Keratinocyte (primary cell): ENCODE data around the gene IL4R. TPM values are rescaled to one million over a fixed set of nuclear protein-coding genes. Genes with fewer than 3 reads are reported as not detected.
"Not testable (repeated sequence)": the region's sequence is repeated elsewhere in the genome, so short reads cannot be mapped to it uniquely, and the experiment has no call there.

Experiments
- DNase-seq: peaks from one replicate; pipeline ENCODE4 v3.0.0-alpha.2; 2011; ENCODE audit warnings: low read depth, missing footprints, low spot score
- FAIRE-seq: peaks from 2 replicates; lab custom pipeline; 2011; peaks lifted over from hg19 to GRCh38; lab: Jason Lieb, UNC
- H2AFZ ChIP-seq: 2 replicates; pipeline ENCODE4 v1.6.0; 2012; ENCODE audit warnings: low read length, control low read depth, inconsistent platforms; ENCODE audit not compliant: control insufficient read depth
- H3K27ac ChIP-seq: 2 replicates; pipeline ENCODE4 v1.5.1; 2011; ENCODE audit warnings: low read length; ENCODE audit not compliant: control insufficient read depth, insufficient read depth
- H3K27me3 ChIP-seq: 3 replicates; pipeline ENCODE4 v1.6.0; 2011; ENCODE audit warnings: low read length; ENCODE audit not compliant: control insufficient read depth, insufficient read depth; ENCODE audit errors: extremely low read depth
- H3K36me3 ChIP-seq, 2 experiments: 2 replicates in 1 of 2; 3 replicates in 1 of 2; pipeline ENCODE4 v1.5.1; 2011; ENCODE audit warnings: low read length in 2 of 2, mild to moderate bottlenecking in 1 of 2; ENCODE audit not compliant: control insufficient read depth in 2 of 2, insufficient read depth in 2 of 2; ENCODE audit errors: extremely low read depth in 1 of 2
- H3K4me1 ChIP-seq: 3 replicates; pipeline ENCODE4 v1.5.1; 2011; ENCODE audit warnings: low read length; ENCODE audit not compliant: control insufficient read depth, insufficient read depth; ENCODE audit errors: extremely low read depth
- H3K4me2 ChIP-seq: 3 replicates; pipeline ENCODE4 v1.6.0; 2011; ENCODE audit warnings: low read depth, low read length; ENCODE audit not compliant: control insufficient read depth, insufficient read depth; ENCODE audit errors: extremely low read depth
- H3K4me3 ChIP-seq, 3 experiments: fragments of 200-600 bp in 1 of 3; sonication (generic) in 1 of 3; 2 replicates in 2 of 3; 3 replicates in 1 of 3; pipeline ENCODE4 v1.5.1; 2011 to 2016; ENCODE audit warnings: low read length in 3 of 3, mild to moderate bottlenecking in 3 of 3, control low read depth in 2 of 3, inconsistent platforms in 1 of 3, low read depth in 1 of 3, mixed read lengths in 1 of 3, mixed run types in 1 of 3, moderate library complexity in 1 of 3; ENCODE audit not compliant: control insufficient read depth in 2 of 3, insufficient read depth in 2 of 3; ENCODE audit errors: extremely low read depth in 1 of 3
- H3K79me2 ChIP-seq: 2 replicates; pipeline ENCODE4 v1.6.0; 2012; ENCODE audit warnings: low read length; ENCODE audit not compliant: control insufficient read depth, insufficient read depth
- H3K9ac ChIP-seq: 3 replicates; pipeline ENCODE4 v1.6.0; 2011; ENCODE audit warnings: low read length; ENCODE audit not compliant: control insufficient read depth, insufficient read depth; ENCODE audit errors: extremely low read depth
- H3K9me1 ChIP-seq: 3 replicates; pipeline ENCODE4 v1.6.0; 2011; ENCODE audit warnings: low read length; ENCODE audit not compliant: control insufficient read depth, insufficient read depth; ENCODE audit errors: extremely low read depth
- H3K9me3 ChIP-seq: 2 replicates; pipeline ENCODE4 v1.5.1; 2012; ENCODE audit warnings: low read depth, low read length; ENCODE audit not compliant: control insufficient read depth
- H4K20me1 ChIP-seq: 3 replicates; pipeline ENCODE4 v1.6.0; 2011; ENCODE audit warnings: low read length; ENCODE audit not compliant: control insufficient read depth, insufficient read depth; ENCODE audit errors: extremely low read depth
- EZH2 ChIP-seq: IDR thresholded peaks from one replicate; pipeline ENCODE4 v1.6.1; 2012; ENCODE audit warnings: inconsistent platforms, mild to moderate bottlenecking, low read length, moderate library complexity
- dilution Hi-C: fragments of 300-500 bp; cut with MboI; formaldehyde crosslinking; loops from one replicate; pipeline ENCODE4 v1.7.0; 2020; ENCODE audit warnings: low sequenced_read_pairs; ENCODE audit not compliant: extremely low pct_ligation_motif_present
- polyA plus RNA-seq, 5 experiments: library from polyadenylated mRNA; depleted of rRNA in 3 of 5; stranded (reverse) in 3 of 5; stranded (forward) in 1 of 5; unstranded in 1 of 5; fragments of >200 nt; gene quantifications; 1 replicate in 1 of 5; 2 replicates in 3 of 5; 3 replicates in 1 of 5; pipeline versions ENCODE4 v1.2.1 to v1.2.3, GENCODE V29; 2011 to 2012; ENCODE audit warnings: missing spikeins in 2 of 5, low read depth in 1 of 5, low replicate concordance in 1 of 5
- TF ChIP-seq, protein P1 (sequence below), 3 experiments: IDR thresholded peaks in 1 of 3; conservative IDR thresholded peaks in 1 of 3; optimal IDR thresholded peaks in 1 of 3; 2 replicates in 2 of 3; 3 replicates in 1 of 3; pipeline versions ENCODE3 to v1.5.1; 2011; ENCODE audit warnings: low read length in 3 of 3, mild to moderate bottlenecking in 3 of 3, moderate library complexity in 2 of 3, control low read depth in 1 of 3, inconsistent platforms in 1 of 3; ENCODE audit not compliant: insufficient read depth in 2 of 3; ENCODE audit errors: extremely low read depth in 1 of 3

IL4R gene
- polyA plus RNA-seq, 1 donor (not counting 4 experiments of a cell fraction or from before 2014, with no cell fraction given): 60.5 TPM

- Histone ChIP-seq H2AFZ (no peak overlapping the region), H3K27me3 (no peaks in the 10 kb centered on the region), H4K20me1 (no peaks in the 10 kb centered on the region), H3K9me3 (no peaks in the 10 kb centered on the region), H3K36me3 (peaks cover 7 to 33% of the 10 kb centered on the region in 2 experiments), H3K4me1 (peaks cover 41% of the 10 kb centered on the region), H3K9me1 (peaks cover 3% of the 10 kb centered on the region), H3K4me3 (no peak overlapping the region), H3K4me2 (peak overlapping the region; percentile 45), H3K27ac (peak overlapping the region; percentile 94), H3K9ac (peak overlapping the region; percentile 71), H3K79me2 (peaks cover 90% of the 10 kb centered on the region)
- FAIRE-seq: no peak
- dilution Hi-C loops: no loop called here
- TF ChIP-seq, protein P1, sequence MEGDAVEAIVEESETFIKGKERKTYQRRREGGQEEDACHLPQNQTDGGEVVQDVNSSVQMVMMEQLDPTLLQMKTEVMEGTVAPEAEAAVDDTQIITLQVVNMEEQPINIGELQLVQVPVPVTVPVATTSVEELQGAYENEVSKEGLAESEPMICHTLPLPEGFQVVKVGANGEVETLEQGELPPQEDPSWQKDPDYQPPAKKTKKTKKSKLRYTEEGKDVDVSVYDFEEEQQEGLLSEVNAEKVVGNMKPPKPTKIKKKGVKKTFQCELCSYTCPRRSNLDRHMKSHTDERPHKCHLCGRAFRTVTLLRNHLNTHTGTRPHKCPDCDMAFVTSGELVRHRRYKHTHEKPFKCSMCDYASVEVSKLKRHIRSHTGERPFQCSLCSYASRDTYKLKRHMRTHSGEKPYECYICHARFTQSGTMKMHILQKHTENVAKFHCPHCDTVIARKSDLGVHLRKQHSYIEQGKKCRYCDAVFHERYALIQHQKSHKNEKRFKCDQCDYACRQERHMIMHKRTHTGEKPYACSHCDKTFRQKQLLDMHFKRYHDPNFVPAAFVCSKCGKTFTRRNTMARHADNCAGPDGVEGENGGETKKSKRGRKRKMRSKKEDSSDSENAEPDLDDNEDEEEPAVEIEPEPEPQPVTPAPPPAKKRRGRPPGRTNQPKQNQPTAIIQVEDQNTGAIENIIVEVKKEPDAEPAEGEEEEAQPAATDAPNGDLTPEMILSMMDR (optimal IDR thresholded peaks at IDR 0.05 in 1 of 3, IDR thresholded peaks at IDR 0.05 in 1 of 3, conservative IDR thresholded peaks at IDR 0.05 in 1 of 3; ENCODE audit: extremely low read depth in 1 of 3, insufficient read depth in 2 of 3, low read length in 3 of 3): no peak
- no peak for TF ChIP-seq EZH2
- no peak for DNase-seq
These were observed 13.8 kb downstream of the IL4R start for GRCh38 chr16:27327586-27327915.

GRCh38 chr16:27328937-27329336 lies 15.2 kb downstream of the IL4R start:
- Histone ChIP-seq H3K4me3 (no peak overlapping the region), H3K4me2 (no peak overlapping the region), H3K9ac (no peak overlapping the region), H3K9me1 (peaks cover 2% of the 10 kb centered on the region), H3K36me3 (peaks cover 11 to 33% of the 10 kb centered on the region in 2 experiments), H3K4me1 (peaks cover 28% of the 10 kb centered on the region), H4K20me1 (no peaks in the 10 kb centered on the region), H3K27ac (no peak overlapping the region), H3K9me3 (no peaks in the 10 kb centered on the region), H2AFZ (no peak overlapping the region), H3K79me2 (peaks cover 86% of the 10 kb centered on the region), H3K27me3 (no peaks in the 10 kb centered on the region)
- no peak for DNase-seq
- no peak for FAIRE-seq
- dilution Hi-C loops: no loop called here
- TF ChIP-seq EZH2: no peak
- TF ChIP-seq, protein P1 (optimal IDR thresholded peaks at IDR 0.05 in 1 of 3, IDR thresholded peaks at IDR 0.05 in 1 of 3, conservative IDR thresholded peaks at IDR 0.05 in 1 of 3; ENCODE audit: extremely low read depth in 1 of 3, insufficient read depth in 2 of 3, low read length in 3 of 3): no peak

- H3K9me3 ChIP-seq, H3K27me3 ChIP-seq, H3K9me1 ChIP-seq, H3K4me2 ChIP-seq, DNase-seq, FAIRE-seq, H4K20me1 ChIP-seq, dilution Hi-C loops, H2AFZ ChIP-seq, H3K9ac ChIP-seq, H3K4me3 ChIP-seq: not testable (repeated sequence)
- Histone ChIP-seq H3K27ac (peak overlapping the region; percentile 31), H3K36me3 (peaks cover 15 to 31% of the 10 kb centered on the region in 2 experiments), H3K79me2 (peaks cover 86% of the 10 kb centered on the region), H3K4me1 (peaks cover 22% of the 10 kb centered on the region)
These were observed 15.8 kb downstream of the IL4R start for GRCh38 chr16:27329376-27330079.
